HepG2 (cell line): ENCODE results near the gene TSGA10IP. TPM values are rescaled to one million over a fixed set of nuclear protein-coding genes. Genes with fewer than 3 reads are reported as not detected.

Experiments used
- ADNP ChIP-seq: sonication (generic); formaldehyde crosslinking; IDR thresholded peaks from 2 replicates; pipeline ENCODE4 v1.4.0; 2020; ENCODE audit warnings: missing genetic modification reagents
- GABPA ChIP-seq, 2 experiments: IDR thresholded peaks; 2 replicates each; pipeline ENCODE4 v1.6.1; 2011 to 2016; ENCODE audit warnings: low read depth in 2 of 2, low read length in 1 of 2, missing biosample characterization in 1 of 2, missing genetic modification characterization in 1 of 2
- HDAC1 ChIP-seq: sonication (generic); formaldehyde crosslinking; IDR thresholded peaks from 2 replicates; pipeline ENCODE4 v1.5.1; 2020; ENCODE audit warnings: mild to moderate bottlenecking, missing genetic modification reagents
- HOXA7 ChIP-seq: sonication (generic); formaldehyde crosslinking; IDR thresholded peaks from 2 replicates; pipeline ENCODE4 v1.8.1; 2022; ENCODE audit warnings: mild to moderate bottlenecking, missing genetic modification reagents, moderate library complexity
- KDM2A ChIP-seq: sonication (generic); formaldehyde crosslinking; IDR thresholded peaks from 2 replicates; pipeline ENCODE4 v1.4.0; 2020; ENCODE audit warnings: low read depth, missing genetic modification reagents, borderline replicate concordance
- KDM5B ChIP-seq: sonication (generic); formaldehyde crosslinking; IDR thresholded peaks from 2 replicates; pipeline ENCODE4 v1.4.0; 2020; ENCODE audit warnings: missing genetic modification reagents, mild to moderate bottlenecking, borderline replicate concordance
- KLF16 ChIP-seq, 2 experiments: sonication (generic) in 1 of 2; formaldehyde crosslinking in 1 of 2; IDR thresholded peaks; 2 replicates each; pipeline versions ENCODE4 v1.6.1 to v1.8.0; 2016 to 2023; ENCODE audit warnings: missing genetic modification reagents in 2 of 2, missing compliant biosample characterization in 1 of 2
- PHF21A ChIP-seq: sonication (generic); formaldehyde crosslinking; IDR thresholded peaks from 2 replicates; pipeline ENCODE4 v1.5.0; 2020; ENCODE audit warnings: mild to moderate bottlenecking, missing genetic modification reagents
- SOX5 ChIP-seq: IDR thresholded peaks from 2 replicates; pipeline ENCODE4 v1.6.1; 2016; ENCODE audit warnings: borderline replicate concordance
- SPEN ChIP-seq: sonication (generic); formaldehyde crosslinking; IDR thresholded peaks from 2 replicates; pipeline ENCODE4 v1.5.1; 2020; ENCODE audit warnings: low read depth, mild to moderate bottlenecking, missing genetic modification reagents
- WIZ ChIP-seq: sonication (generic); formaldehyde crosslinking; IDR thresholded peaks from 2 replicates; pipeline ENCODE4 v1.5.1; 2020; ENCODE audit warnings: mild to moderate bottlenecking, missing genetic modification reagents
- ZMAT3 ChIP-seq: sonication (generic); formaldehyde crosslinking; conservative IDR thresholded peaks from 2 replicates; pipeline ENCODE4 v1.7.0; 2021; ENCODE audit warnings: missing genetic modification reagents
- ZNF383 ChIP-seq: sonication (generic); formaldehyde crosslinking; IDR thresholded peaks from 2 replicates; pipeline ENCODE4 v1.4.0; 2020; ENCODE audit warnings: missing genetic modification reagents, mild to moderate bottlenecking, borderline replicate concordance
- ZNF7 ChIP-seq: IDR thresholded peaks from 2 replicates; pipeline ENCODE4 v1.6.1; 2016; ENCODE audit warnings: missing biosample characterization, missing genetic modification reagents
- ZNF709 ChIP-seq: sonication (generic); formaldehyde crosslinking; IDR thresholded peaks from 2 replicates; pipeline ENCODE4 v1.5.0; 2020; ENCODE audit warnings: mild to moderate bottlenecking, missing genetic modification reagents
- ZNF766 ChIP-seq: sonication (generic); formaldehyde crosslinking; IDR thresholded peaks from 2 replicates; pipeline ENCODE4 v1.5.0; 2020; ENCODE audit warnings: missing genetic modification reagents, borderline replicate concordance
- ZSCAN9 ChIP-seq: IDR thresholded peaks from 2 replicates; pipeline ENCODE4 v1.6.1; 2016; ENCODE audit warnings: borderline replicate concordance
- polyA plus RNA-seq, 8 experiments: library from polyadenylated mRNA; depleted of rRNA in 3 of 8; stranded (reverse) in 7 of 8; unstranded in 1 of 8; fragments of >200 nt; fragmentation: Illumina TruSeq in 4 of 8; extraction: Trizol in 4 of 8; gene quantifications; 2 replicates each; pipeline versions ENCODE4 v1.2.1 to v1.2.3, GENCODE V29; 2011 to 2016; ENCODE audit warnings: low read depth in 4 of 8, missing spikeins in 1 of 8, mixed read lengths in 1 of 8; ENCODE audit not compliant: insufficient read depth in 1 of 8
- total RNA-seq, 5 experiments: library from RNA; depleted of rRNA; stranded (reverse); fragments of >200 nt; fragmentation: Illumina TruSeq; extraction: Trizol; gene quantifications; 2 replicates each; pipeline ENCODE4 v1.2.3, GENCODE V29; 2016; ENCODE audit warnings: low read depth in 1 of 5
- TF ChIP-seq, protein P1 (sequence below): IDR thresholded peaks from 2 replicates; pipeline ENCODE4 v1.6.1; 2016; ENCODE audit warnings: missing compliant biosample characterization, missing genetic modification reagents, borderline replicate concordance
- TF ChIP-seq, protein P2 (sequence below): sonication (generic); formaldehyde crosslinking; IDR thresholded peaks from 2 replicates; pipeline ENCODE4 v1.8.0; 2022; ENCODE audit warnings: missing genetic modification reagents, mild to moderate bottlenecking, borderline replicate concordance
- TF ChIP-seq, protein P3 (sequence below): sonication (generic); formaldehyde crosslinking; IDR thresholded peaks from 2 replicates; pipeline ENCODE4 v1.9.0; 2021; ENCODE audit warnings: missing genetic modification reagents, borderline replicate concordance

Gene TSGA10IP
- total and polyA plus RNA-seq, 2 of the 13 experiments (the other 11 are each of a cell fraction or from before 2014, with no cell fraction given), result not detected

DNA sequence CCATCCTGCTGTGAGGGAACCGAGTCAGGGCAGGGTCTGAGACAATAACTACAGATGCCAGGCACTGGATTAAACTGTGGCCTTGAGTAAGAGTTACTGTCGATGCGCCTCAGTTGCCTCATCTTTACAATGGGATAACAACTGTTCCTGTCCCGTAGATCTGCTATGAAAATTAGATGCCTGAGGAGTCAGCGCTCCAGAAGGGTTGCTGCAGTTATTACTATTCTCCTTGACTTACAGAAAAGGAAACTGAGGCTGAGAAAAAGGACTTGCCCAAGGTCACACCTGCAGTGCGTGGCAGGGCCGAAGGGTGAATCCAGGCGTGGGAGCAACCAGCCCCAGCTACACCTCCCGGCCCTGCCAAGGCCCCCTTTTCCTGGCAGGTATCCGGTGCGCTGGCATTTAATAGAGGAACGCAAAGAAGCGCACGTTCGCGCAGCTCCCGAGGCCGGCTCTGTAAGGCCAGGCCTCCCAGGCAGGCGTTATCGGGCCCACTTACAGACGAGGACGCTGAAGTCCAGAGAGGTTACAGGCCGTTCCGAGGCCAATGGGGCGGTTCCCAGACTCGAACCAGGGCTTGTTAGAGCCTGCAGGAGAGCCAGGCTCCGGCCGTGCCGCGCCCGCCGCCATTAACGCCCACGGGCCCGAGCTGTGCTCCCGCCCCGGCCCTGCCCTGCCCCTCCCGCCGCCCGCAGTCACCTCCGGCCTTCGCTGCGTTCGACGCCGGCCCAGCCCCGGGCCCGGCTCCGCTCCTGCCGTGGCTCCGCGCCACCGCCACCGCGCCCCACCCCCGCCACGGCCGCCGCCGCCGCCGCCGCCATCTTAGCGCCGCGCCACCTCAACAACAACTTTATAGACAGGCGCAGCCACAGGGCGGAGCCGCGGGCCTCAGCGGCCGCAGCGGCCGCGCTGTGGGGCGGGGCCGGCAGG lies 26.8 kb upstream of the TSGA10IP start, which contains the start of gene C11orf68 (continued):
- TF ChIP-seq ZNF709 (CRISPR knock-in tag), result peak; percentile 35; the same call in 1 of the 2 replicates
- TF ChIP-seq, protein P1, sequence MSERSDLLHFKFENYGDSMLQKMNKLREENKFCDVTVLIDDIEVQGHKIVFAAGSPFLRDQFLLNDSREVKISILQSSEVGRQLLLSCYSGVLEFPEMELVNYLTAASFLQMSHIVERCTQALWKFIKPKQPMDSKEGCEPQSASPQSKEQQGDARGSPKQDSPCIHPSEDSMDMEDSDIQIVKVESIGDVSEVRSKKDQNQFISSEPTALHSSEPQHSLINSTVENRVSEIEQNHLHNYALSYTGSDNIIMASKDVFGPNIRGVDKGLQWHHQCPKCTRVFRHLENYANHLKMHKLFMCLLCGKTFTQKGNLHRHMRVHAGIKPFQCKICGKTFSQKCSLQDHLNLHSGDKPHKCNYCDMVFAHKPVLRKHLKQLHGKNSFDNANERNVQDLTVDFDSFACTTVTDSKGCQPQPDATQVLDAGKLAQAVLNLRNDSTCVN (CRISPR knock-in tag), result no peak
- no peak for TF ChIP-seq ZNF766 (CRISPR knock-in tag)
- TF ChIP-seq, protein P2, sequence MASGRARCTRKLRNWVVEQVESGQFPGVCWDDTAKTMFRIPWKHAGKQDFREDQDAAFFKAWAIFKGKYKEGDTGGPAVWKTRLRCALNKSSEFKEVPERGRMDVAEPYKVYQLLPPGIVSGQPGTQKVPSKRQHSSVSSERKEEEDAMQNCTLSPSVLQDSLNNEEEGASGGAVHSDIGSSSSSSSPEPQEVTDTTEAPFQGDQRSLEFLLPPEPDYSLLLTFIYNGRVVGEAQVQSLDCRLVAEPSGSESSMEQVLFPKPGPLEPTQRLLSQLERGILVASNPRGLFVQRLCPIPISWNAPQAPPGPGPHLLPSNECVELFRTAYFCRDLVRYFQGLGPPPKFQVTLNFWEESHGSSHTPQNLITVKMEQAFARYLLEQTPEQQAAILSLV (CRISPR knock-in tag), result no peak
- TF ChIP-seq ZSCAN9 (CRISPR knock-in tag), result peak; percentile 49; the same call in 1 of the 2 replicates
- 0 out of 2 replicates have a peak, but pooled peaks have one; percentile 57 for TF ChIP-seq ADNP (CRISPR knock-in tag)
- TF ChIP-seq SPEN, result 0 out of 2 replicates have a peak, but pooled peaks have one; percentile 5
- peak; percentile 64; the same call in 1 of the 2 replicates for TF ChIP-seq HDAC1 (CRISPR knock-in tag)
- TF ChIP-seq KLF16 (CRISPR knock-in tag; IDR thresholded peaks at IDR 0.05), result 0 out of 4 replicates have a peak, but pooled peaks of 1 of the 2 experiments have one; percentile 5
- TF ChIP-seq SOX5 (CRISPR knock-in tag), result no peak
- TF ChIP-seq KDM2A (CRISPR knock-in tag), result peak; percentile 32
- no peak for TF ChIP-seq WIZ
- TF ChIP-seq PHF21A (CRISPR knock-in tag), result no peak
- TF ChIP-seq ZNF7, result no peak
- TF ChIP-seq ZMAT3 (CRISPR knock-in tag), result no peak
- no peak for TF ChIP-seq GABPA (IDR thresholded peaks at IDR 0.05; ENCODE audit: low read depth, low read length)
- no peak for TF ChIP-seq GABPA (CRISPR knock-in tag; IDR thresholded peaks at IDR 0.05; ENCODE audit: low read depth)
- TF ChIP-seq ZNF383 (CRISPR knock-in tag), result no peak
- no peak for TF ChIP-seq HOXA7 (CRISPR knock-in tag)
- TF ChIP-seq, protein P3, sequence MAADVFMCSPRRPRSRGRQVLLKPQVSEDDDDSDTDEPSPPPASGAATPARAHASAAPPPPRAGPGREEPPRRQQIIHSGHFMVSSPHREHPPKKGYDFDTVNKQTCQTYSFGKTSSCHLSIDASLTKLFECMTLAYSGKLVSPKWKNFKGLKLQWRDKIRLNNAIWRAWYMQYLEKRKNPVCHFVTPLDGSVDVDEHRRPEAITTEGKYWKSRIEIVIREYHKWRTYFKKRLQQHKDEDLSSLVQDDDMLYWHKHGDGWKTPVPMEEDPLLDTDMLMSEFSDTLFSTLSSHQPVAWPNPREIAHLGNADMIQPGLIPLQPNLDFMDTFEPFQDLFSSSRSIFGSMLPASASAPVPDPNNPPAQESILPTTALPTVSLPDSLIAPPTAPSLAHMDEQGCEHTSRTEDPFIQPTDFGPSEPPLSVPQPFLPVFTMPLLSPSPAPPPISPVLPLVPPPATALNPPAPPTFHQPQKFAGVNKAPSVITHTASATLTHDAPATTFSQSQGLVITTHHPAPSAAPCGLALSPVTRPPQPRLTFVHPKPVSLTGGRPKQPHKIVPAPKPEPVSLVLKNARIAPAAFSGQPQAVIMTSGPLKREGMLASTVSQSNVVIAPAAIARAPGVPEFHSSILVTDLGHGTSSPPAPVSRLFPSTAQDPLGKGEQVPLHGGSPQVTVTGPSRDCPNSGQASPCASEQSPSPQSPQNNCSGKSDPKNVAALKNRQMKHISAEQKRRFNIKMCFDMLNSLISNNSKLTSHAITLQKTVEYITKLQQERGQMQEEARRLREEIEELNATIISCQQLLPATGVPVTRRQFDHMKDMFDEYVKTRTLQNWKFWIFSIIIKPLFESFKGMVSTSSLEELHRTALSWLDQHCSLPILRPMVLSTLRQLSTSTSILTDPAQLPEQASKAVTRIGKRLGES (CRISPR knock-in tag), result no peak
- no peak for TF ChIP-seq KDM5B (CRISPR knock-in tag)
